MCF 10A (cell line): ENCODE data around the gene IL10RA. TPM values are rescaled to one million over a fixed set of nuclear protein-coding genes. Genes with fewer than 3 reads are reported as not detected.

ENCODE experiments used
- BruUV-seq: library from RNA; stranded (reverse); fragments of 400-500 nt; replicated peaks from 2 replicates; lab custom pipeline; 2021; lab: Mats Ljungman, UMichigan
- CTCF ChIA-PET: fragments of 300-600 bp; sonication (Branson Sonifier 250); formaldehyde crosslinking; extraction: SDS; loops from one replicate; lab custom pipeline; 2021; ENCODE audit warnings: antibody characterized with exemption, inconsistent platforms; lab: Yijun Ruan, JAX
- POLR2A ChIA-PET: fragments of 300-600, 350-650 bp; sonication (Branson Sonifier 250); formaldehyde crosslinking; extraction: SDS; loops from one replicate; lab custom pipeline; 2020; ENCODE audit warnings: antibody characterized with exemption, inconsistent platforms; lab: Yijun Ruan, JAX
- DNase-seq: peaks from one replicate; pipeline ENCODE4 v3.0.0-alpha.2; 2018; ENCODE audit not compliant: unreplicated experiment
- H3K27ac Mint-ChIP-seq: one replicate; pipeline ENCODE4 v1.8.0; 2022; ENCODE audit warnings: mild to moderate bottlenecking, low read depth, mixed read lengths; ENCODE audit not compliant: unreplicated experiment
- H3K27me3 Mint-ChIP-seq: one replicate; pipeline ENCODE4 v1.8.0; 2022; ENCODE audit warnings: mixed read lengths; ENCODE audit not compliant: insufficient read depth, unreplicated experiment
- H3K36me3 Mint-ChIP-seq: one replicate; pipeline ENCODE4 v1.8.0; 2022; ENCODE audit warnings: mild to moderate bottlenecking, moderate library complexity, mixed read lengths; ENCODE audit not compliant: insufficient read depth, unreplicated experiment
- H3K4me1 Mint-ChIP-seq: one replicate; pipeline ENCODE4 v1.8.0; 2022; ENCODE audit warnings: mixed read lengths; ENCODE audit not compliant: insufficient read depth, unreplicated experiment
- H3K4me3 Mint-ChIP-seq: one replicate; pipeline ENCODE4 v1.8.0; 2022; ENCODE audit warnings: mild to moderate bottlenecking, moderate library complexity, mixed read lengths; ENCODE audit not compliant: unreplicated experiment
- H3K9me3 Mint-ChIP-seq: one replicate; pipeline ENCODE4 v1.8.0; 2022; ENCODE audit warnings: mixed read lengths; ENCODE audit not compliant: unreplicated experiment
- CTCF ChIP-seq: fragments of 200-600 bp; IDR thresholded peaks from one replicate; pipeline ENCODE4 v1.8.0; 2022; ENCODE audit warnings: antibody characterized with exemption, mild to moderate bottlenecking; ENCODE audit not compliant: unreplicated experiment
- intact Hi-C: fragments of 100-400 bp; cut with micrococcal nuclease; formaldehyde crosslinking; loops from 2 replicates; pipeline ENCODE4 v1.14.1; 2022
- total RNA-seq: library from RNA; stranded (reverse); gene quantifications from 2 replicates; pipeline ENCODE4 v1.2.3, GENCODE V29; 2022

IL10RA gene
- total RNA-seq, 1 experiment from 2014 or later, result not detected

- Mint-ChIP-seq H3K4me1 (no peaks in the 10 kb centered on the region), H3K36me3 (no peaks in the 10 kb centered on the region), H3K27ac (no peak overlapping the region), H3K9me3 (no peaks in the 10 kb centered on the region), H3K4me3 (no peak overlapping the region), H3K27me3 (no peaks in the 10 kb centered on the region)
- no peak for TF ChIP-seq CTCF
- CTCF ChIA-PET, result interaction anchor here (0.7 to 1.2 kb wide), 2 partner anchors 48 to 1776 kb away, joined by 3 to 4 read pairs; no protein-coding TSS in a partner anchor
- BruUV-seq, result no TSS peak
- intact Hi-C loops, result no loop called here
- POLR2A ChIA-PET, result interaction anchor here (0.6 kb wide), 1 partner anchor 46 kb away, joined by 3 read pairs; no protein-coding TSS in a partner anchor
- no peak for DNase-seq
Observed at GRCh38 chr11:117993988-117994745, 8.0 kb downstream of the IL10RA start.

GRCh38 chr11:117995472-117995871 lies 9.3 kb downstream of the IL10RA start:
- POLR2A ChIA-PET, result no interaction called here
- no peak overlapping the region for H3K27ac Mint-ChIP-seq
- TF ChIP-seq CTCF, result no peak
- H3K27me3 Mint-ChIP-seq, result no peaks in the 10 kb centered on the region
- CTCF ChIA-PET, result interaction anchor here (0.6 to 1.2 kb wide), 2 partner anchors 49 to 387 kb away, joined by 4 to 5 read pairs; no protein-coding TSS in a partner anchor
- no peaks in the 10 kb centered on the region for H3K36me3 Mint-ChIP-seq
- intact Hi-C loops, result no loop called here
- H3K4me1 Mint-ChIP-seq, result no peaks in the 10 kb centered on the region
- H3K4me3 Mint-ChIP-seq, result no peak overlapping the region
- no peaks in the 10 kb centered on the region for H3K9me3 Mint-ChIP-seq
- DNase-seq, result no peak
- BruUV-seq, result no TSS peak

GRCh38 chr11:117996058-117996457 lies 9.9 kb downstream of the IL10RA start:
- no TSS peak for BruUV-seq
- H3K4me1 Mint-ChIP-seq, result no peaks in the 10 kb centered on the region
- H3K36me3 Mint-ChIP-seq, result no peaks in the 10 kb centered on the region
- no peak for DNase-seq
- no peaks in the 10 kb centered on the region for H3K27me3 Mint-ChIP-seq
- no peak overlapping the region for H3K27ac Mint-ChIP-seq
- ChIA-PET POLR2A (no interaction called here), CTCF (interaction anchor here (0.6 kb wide), 1 partner anchor 388 kb away, joined by 5 read pairs; no protein-coding TSS in a partner anchor)
- no peak overlapping the region for H3K4me3 Mint-ChIP-seq
- TF ChIP-seq CTCF, result no peak
- H3K9me3 Mint-ChIP-seq, result no peaks in the 10 kb centered on the region
- intact Hi-C loops, result no loop called here

GRCh38 chr11:117997406-117997805 lies 11.2 kb downstream of the IL10RA start:
- DNase-seq, result no peak
- no peak overlapping the region for H3K4me3 Mint-ChIP-seq
- H3K9me3 Mint-ChIP-seq, result no peaks in the 10 kb centered on the region
- no peaks in the 10 kb centered on the region for H3K27me3 Mint-ChIP-seq
- no peak overlapping the region for H3K27ac Mint-ChIP-seq
- no peaks in the 10 kb centered on the region for H3K36me3 Mint-ChIP-seq
- CTCF ChIA-PET, result interaction anchor here (0.7 to 1.4 kb wide), 2 partner anchors 27 to 51 kb away, joined by 3 to 4 read pairs; no protein-coding TSS in a partner anchor
- no TSS peak for BruUV-seq
- intact Hi-C loops, result no loop called here
- no peaks in the 10 kb centered on the region for H3K4me1 Mint-ChIP-seq
- POLR2A ChIA-PET, result no interaction called here
- TF ChIP-seq CTCF, result no peak
